ENCODE data around the gene DNAH11. TPM values are rescaled to one million over a fixed set of nuclear protein-coding genes. Genes with fewer than 3 reads are reported as not detected.
"Not testable (repeated sequence)": the region's sequence is repeated elsewhere in the genome, so short reads cannot be mapped to it uniquely, and the experiment has no call there.

DNAH11 gene
- total and polyA plus RNA-seq, 3 donors from 2014 or later = 4.9 to 19.3 (median 14.2) TPM

DNA sequence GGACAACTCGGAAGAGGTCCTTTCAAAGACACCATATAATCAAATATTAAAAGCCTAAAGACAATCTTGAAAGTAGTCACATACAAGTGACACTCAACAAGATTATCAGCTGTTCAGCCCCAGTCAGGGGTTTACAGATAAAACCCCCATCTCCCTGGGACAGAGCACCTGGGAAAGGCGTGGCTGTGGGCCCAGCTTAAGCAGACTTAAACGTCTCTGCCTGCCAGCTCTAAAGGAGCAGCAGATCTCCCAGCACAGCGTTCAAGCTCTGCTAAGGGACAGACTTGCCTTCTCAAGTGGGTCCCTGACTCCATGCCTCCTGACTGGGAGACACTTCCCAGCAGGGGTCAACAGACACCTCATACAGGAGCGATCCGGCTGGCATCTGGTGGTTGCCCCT is 384.9 kb downstream of the DNAH11 start:
- H3K4me3 ChIP-seq = no peak overlapping the region
- H3K4me1 ChIP-seq = no peaks in the 10 kb centered on the region
- no peaks in the 10 kb centered on the region for H3K27me3 ChIP-seq
- WGBS, 2 donors = 83 to 96% methylated on average over 5 to 6 of the region's 6 CpGs
- H3K27ac ChIP-seq = no peak overlapping the region
- intact Hi-C loops (cut with DNase I; ENCODE audit: low total_unique reads) = no loop called here
- no peaks in the 10 kb centered on the region for H3K9me3 ChIP-seq
- no peaks in the 10 kb centered on the region for H3K36me3 ChIP-seq (ENCODE audit: low read depth, missing control alignments)
- DNase-seq = no peak
- TF ChIP-seq POLR2A (IDR thresholded peaks at IDR 0.05) = no peak
- TF ChIP-seq, protein P1, sequence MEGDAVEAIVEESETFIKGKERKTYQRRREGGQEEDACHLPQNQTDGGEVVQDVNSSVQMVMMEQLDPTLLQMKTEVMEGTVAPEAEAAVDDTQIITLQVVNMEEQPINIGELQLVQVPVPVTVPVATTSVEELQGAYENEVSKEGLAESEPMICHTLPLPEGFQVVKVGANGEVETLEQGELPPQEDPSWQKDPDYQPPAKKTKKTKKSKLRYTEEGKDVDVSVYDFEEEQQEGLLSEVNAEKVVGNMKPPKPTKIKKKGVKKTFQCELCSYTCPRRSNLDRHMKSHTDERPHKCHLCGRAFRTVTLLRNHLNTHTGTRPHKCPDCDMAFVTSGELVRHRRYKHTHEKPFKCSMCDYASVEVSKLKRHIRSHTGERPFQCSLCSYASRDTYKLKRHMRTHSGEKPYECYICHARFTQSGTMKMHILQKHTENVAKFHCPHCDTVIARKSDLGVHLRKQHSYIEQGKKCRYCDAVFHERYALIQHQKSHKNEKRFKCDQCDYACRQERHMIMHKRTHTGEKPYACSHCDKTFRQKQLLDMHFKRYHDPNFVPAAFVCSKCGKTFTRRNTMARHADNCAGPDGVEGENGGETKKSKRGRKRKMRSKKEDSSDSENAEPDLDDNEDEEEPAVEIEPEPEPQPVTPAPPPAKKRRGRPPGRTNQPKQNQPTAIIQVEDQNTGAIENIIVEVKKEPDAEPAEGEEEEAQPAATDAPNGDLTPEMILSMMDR (IDR thresholded peaks at IDR 0.05) = no peak

- H3K27ac ChIP-seq; H3K4me3 ChIP-seq; DNase-seq; H3K27me3 ChIP-seq; intact Hi-C loops (cut with DNase I; ENCODE audit: low total_unique reads); H3K36me3 ChIP-seq (ENCODE audit: low read depth, missing control alignments); H3K4me1 ChIP-seq; H3K9me3 ChIP-seq: not testable (repeated sequence)
- WGBS, 2 donors = 79 to 86% methylated on average over 3 of the region's 3 CpGs
Observed at GRCh38 chr7:21933293-21933692, 390.5 kb downstream of the DNAH11 start.

- Histone ChIP-seq H3K9me3 (no peaks in the 10 kb centered on the region), H3K36me3 (ENCODE audit: low read depth, missing control alignments) (no peaks in the 10 kb centered on the region), H3K4me3 (no peak overlapping the region), H3K27ac (no peak overlapping the region), H3K27me3 (no peaks in the 10 kb centered on the region), H3K4me1 (no peaks in the 10 kb centered on the region)
- DNase-seq = no peak
- intact Hi-C loops (cut with DNase I; ENCODE audit: low total_unique reads) = no loop called here
- TF ChIP-seq POLR2A (IDR thresholded peaks at IDR 0.05) = no peak
- TF ChIP-seq, protein P1 (IDR thresholded peaks at IDR 0.05) = no peak
Observed at GRCh38 chr7:21934808-21935207, 392.0 kb downstream of the DNAH11 start.

DNA sequence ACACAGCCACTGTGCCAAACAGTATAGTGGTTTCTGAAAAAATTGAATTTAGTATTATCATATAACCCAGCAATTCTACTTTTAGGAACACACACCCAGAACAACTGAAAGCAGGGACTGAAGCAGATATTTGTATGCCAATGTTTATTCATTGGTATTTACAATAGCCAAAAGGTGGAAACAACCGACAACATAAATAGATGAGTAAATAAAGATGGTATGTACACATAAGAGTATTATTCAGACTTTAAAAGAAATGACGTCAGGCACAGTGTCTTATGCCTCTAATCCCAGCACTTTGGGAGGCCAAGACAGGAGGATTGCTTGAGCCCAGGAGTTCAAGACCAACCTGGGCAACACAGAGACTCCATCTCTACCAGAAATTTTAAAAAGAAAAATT is 395.6 kb downstream of the DNAH11 start:
- no peak for DNase-seq
- no peaks in the 10 kb centered on the region for H3K36me3 ChIP-seq (ENCODE audit: low read depth, missing control alignments)
- H3K27ac ChIP-seq = no peak overlapping the region
- intact Hi-C loops (cut with DNase I; ENCODE audit: low total_unique reads) = no loop called here
- 87 to 92% methylated on average over 2 of the region's 2 CpGs for WGBS, 2 donors
- no peak overlapping the region for H3K4me3 ChIP-seq
- no peaks in the 10 kb centered on the region for H3K27me3 ChIP-seq
- no peaks in the 10 kb centered on the region for H3K9me3 ChIP-seq
- no peaks in the 10 kb centered on the region for H3K4me1 ChIP-seq
- TF ChIP-seq, protein P1 (IDR thresholded peaks at IDR 0.05) = no peak
- no peak for TF ChIP-seq POLR2A (IDR thresholded peaks at IDR 0.05)

DNA sequence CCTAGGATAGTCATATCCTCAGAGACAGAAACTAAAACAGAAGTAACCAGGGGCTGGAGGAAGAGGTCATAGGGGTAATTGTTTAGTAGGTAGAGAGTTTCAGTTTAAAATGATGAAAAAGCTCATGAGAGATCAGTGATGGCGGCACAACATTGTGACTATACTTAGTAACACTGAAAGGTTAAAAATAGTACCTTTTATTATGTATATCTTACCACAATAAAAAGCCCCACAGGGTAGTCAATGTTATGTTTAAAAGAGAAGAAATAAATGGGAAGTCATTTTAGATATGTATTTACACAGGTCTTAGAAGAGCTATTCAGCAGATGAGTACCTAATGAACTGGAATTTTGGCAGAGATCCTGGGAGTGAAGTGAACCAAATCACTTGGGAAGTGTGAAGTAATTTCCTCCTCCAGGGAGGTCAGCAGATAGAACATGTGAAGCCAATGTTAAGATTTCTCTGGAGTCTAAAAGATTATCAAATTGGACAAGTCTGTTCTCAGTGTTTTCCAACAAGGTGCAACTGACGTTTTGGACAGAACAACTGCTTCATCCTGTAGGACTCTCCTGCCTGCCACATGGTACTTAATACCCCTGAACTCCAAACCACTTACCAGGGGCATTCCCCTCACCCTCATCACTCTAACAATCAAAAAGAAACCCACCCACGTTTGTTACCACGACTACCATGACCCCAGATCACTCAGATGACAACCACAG is 396.5 kb downstream of the DNAH11 start:
- Histone ChIP-seq H3K4me1 (no peaks in the 10 kb centered on the region), H3K27me3 (no peaks in the 10 kb centered on the region), H3K27ac (no peak overlapping the region), H3K9me3 (no peaks in the 10 kb centered on the region), H3K4me3 (no peak overlapping the region), H3K36me3 (ENCODE audit: low read depth, missing control alignments) (no peaks in the 10 kb centered on the region)
- DNase-seq = no peak
- TF ChIP-seq, protein P1 (IDR thresholded peaks at IDR 0.05) = no peak
- TF ChIP-seq POLR2A (IDR thresholded peaks at IDR 0.05) = no peak
- 66 to 68% methylated on average over 4 of the region's 4 CpGs for WGBS, 2 donors
- intact Hi-C loops (cut with DNase I; ENCODE audit: low total_unique reads) = no loop called here

Measured in testis (tissue), 3 donors.